ENCODE results near the gene MAP7D1.

DNA sequence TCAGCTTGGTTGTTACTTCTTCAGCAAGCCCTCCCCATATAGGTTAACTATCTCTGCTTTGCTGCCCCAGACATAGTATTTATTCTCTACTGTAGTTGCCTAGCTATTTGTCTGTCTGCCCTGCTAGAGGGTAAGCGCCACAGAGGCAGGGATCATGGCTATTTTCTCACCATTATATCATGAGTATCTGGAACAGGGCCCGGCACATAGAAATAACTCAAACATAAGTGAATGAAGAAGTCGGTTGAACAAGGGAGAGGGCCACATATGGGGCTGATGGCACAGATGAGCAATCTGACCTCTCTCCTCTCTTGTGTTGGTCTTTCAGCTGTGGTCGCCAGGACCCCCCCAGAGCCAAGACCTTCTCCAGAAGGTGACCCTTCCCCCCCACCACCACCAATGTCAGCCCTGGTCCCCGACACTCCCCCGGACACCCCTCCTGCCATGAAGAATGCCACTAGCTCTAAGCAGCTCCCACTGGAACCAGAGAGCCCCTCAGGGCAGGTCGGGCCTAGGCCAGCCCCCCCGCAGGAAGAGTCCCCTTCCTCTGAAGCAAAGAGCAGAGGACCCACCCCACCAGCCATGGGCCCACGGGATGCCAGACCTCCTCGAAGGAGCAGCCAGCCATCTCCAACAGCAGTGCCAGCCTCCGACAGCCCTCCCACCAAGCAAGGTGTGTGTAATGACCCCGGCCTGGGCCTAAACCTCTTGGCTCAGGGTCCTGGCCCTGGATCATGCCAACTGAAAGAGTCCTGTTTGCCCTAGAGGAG is 14.9 kb downstream of the MAP7D1 start:
- TF ChIP-seq POLR2AphosphoS5 (IDR thresholded peaks at IDR 0.05) (no peak), CTCF (IDR thresholded peaks at IDR 0.05) (no peak), POLR2A (IDR thresholded peaks at IDR 0.05) (no peak), EP300 (IDR thresholded peaks at IDR 0.05) (no peak)

Measured in stomach (tissue), 4 donors.